Left lobe of liver (tissue), 2 donors: ENCODE results near the gene MLIP. TPM values are rescaled to one million over a fixed set of nuclear protein-coding genes. Genes with fewer than 3 reads are reported as not detected.
"Not testable (repeated sequence)": the region's sequence is repeated elsewhere in the genome, so short reads cannot be mapped to it uniquely, and the experiment has no call there.

ENCODE experiments used
- ATAC-seq: fragments of 200-7000 bp; cut with Tn5 transposase; one replicate; pipeline ENCODE4 v1.9.1; 2020; ENCODE audit warnings: mild to moderate bottlenecking, moderate library complexity
- DNase-seq: peaks from one replicate; pipeline ENCODE4 v3.0.0-alpha.2; 2020; ENCODE audit warnings: low spot score
- total RNA-seq: library from RNA; stranded (reverse); gene quantifications from one replicate; pipeline ENCODE4 v1.2.1, GENCODE V29; 2021
- donor health status: DM: no; HTN: no; CAD: no; lungs with moderate emphysema.
- donor health status: DM: no; HTN: yes; CAD: no.

MLIP gene
- 18.4 TPM for total RNA-seq

- no peak for ATAC-seq
- DNase-seq: no peak
These were observed at the start of gene MLIP for GRCh38 chr6:54111341-54112045. Gene MLIP, plus strand, starts transcription at chr6:54111443. Its CDS starts 37 bp downstream, at chr6:54111480.

DNA sequence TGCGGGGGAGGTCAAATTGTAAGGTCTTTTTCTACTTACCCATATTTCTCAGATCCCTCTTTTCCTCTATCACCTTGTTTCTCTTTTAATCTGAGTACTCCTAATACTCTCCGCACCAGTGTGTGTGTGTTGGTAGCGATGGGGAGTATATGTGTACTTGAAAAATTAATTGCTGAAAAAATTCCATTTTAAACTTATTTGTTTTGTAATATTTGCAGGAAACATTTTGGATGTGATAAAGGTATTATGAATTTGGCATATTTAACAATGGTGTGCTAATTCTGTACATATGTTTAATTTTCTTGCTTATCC lies 48.1 kb upstream of the MLIP start:
- DNase-seq (no peak), ATAC-seq (peak; percentile 67)

DNA sequence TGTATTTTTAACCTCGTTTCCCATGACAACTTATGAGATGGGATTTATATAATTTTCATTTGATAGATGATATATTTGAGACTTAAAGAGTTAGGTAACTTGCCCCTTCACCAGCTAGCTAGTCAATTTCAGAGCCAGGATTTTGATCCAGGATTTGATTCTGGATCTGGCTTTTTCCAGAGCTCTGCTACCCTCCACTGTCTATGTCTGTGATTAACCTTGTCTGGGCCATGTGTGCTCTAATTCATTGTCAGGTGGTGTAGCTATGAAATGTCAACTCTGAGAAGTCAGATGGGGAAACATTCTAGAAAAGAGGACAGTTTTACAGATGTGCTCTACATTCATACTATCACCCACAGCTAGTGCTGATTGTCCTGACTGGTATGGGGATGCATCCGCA lies 42.5 kb upstream of the MLIP start:
- DNase-seq: no peak
- ATAC-seq: peak; percentile 67

- ATAC-seq (peak; percentile 30), DNase-seq (no peak)
These were observed 41.2 kb upstream of the MLIP start for GRCh38 chr6:54070025-54070424.

DNA sequence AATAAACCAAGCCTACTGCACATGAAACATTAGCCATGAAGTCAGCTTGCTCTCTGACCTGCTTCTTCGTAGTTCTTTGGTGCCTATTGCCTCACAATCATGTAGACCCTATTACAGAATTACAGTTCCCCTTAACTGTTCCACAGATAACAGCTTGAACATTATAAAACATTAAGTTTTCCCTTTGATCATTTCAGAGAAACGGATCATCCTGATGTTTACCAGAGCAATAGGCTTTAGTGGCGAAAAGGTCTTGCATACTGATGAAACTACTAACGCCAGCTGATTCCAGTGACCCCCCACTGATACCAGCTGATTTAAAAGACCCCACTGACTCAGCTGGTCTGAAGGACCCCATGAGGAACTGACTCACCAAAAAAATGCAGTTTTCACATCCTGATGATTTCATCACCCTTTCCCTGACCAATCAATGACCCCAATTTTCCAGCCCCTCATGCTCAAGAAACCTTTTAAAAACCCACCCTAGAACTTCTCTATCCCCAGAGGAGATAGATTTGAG lies 39.4 kb upstream of the MLIP start:
- no peak for ATAC-seq

GRCh38 chr6:54072635-54073313 lies 38.5 kb upstream of the MLIP start:
- DNase-seq: peak; percentile 72
- peak; percentile 88 for ATAC-seq

More for the DNA sequence above, 39.4 kb upstream of the MLIP start:
- DNase-seq: no peak

DNA sequence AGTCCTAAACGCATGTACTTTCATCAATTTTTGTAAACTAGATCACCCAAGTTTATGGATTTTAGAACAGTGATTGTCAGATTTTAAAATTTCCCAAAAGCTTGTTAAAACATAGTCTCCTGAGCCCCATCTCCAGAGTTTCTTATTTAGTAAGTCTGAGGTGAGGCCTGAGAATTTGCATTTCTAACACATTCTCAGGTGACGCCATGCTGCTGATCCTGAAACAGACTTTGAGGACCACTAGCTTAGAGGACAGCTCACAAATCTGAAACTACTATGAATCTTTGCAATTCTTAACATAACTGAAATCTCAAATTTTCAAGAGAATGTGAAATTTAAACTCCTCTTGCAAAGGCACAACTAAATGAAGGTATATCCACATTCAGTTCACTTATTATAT lies 37.8 kb upstream of the MLIP start:
- DNase-seq (no peak), ATAC-seq (no peak)

- DNase-seq: no peak
- ATAC-seq: no peak
These were observed 37.1 kb upstream of the MLIP start for GRCh38 chr6:54074109-54074508.

DNA sequence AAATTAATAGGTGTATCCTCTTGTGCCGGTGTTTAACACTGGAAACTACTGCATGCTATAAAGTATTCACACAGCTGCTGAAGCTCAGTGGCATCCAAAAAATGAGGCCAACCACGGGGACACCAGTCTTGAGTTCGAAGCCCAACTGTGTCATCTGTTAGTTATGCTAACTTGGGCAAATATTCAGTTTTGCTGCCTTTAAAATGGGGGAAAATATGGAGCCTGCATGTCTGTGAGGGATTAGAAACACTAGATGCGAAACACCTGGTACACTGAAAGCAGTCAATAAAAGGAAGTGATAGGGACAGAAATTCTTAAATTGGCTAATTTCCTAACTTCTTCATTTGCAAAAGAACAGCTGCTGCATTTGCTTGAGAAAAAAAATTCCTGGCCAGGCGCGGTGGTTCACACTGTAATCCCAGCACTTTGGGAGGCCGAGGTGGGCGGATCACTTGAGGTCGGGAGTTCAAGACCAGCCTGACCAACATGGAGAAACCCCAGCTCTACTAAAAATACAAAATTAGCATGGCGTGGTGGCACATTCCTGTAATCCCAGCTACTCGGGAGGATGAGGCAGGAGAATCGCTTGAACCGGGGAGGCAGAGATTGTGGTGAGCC lies 36.6 kb upstream of the MLIP start:
- no peak for DNase-seq
- peak; percentile 7 for ATAC-seq

GRCh38 chr6:54076159-54076789 lies 35.0 kb upstream of the MLIP start:
- peak; percentile 19 for ATAC-seq
- DNase-seq: no peak

- DNase-seq, ATAC-seq: not testable (repeated sequence)
These were observed 29.7 kb upstream of the MLIP start for GRCh38 chr6:54081499-54081898.

DNA sequence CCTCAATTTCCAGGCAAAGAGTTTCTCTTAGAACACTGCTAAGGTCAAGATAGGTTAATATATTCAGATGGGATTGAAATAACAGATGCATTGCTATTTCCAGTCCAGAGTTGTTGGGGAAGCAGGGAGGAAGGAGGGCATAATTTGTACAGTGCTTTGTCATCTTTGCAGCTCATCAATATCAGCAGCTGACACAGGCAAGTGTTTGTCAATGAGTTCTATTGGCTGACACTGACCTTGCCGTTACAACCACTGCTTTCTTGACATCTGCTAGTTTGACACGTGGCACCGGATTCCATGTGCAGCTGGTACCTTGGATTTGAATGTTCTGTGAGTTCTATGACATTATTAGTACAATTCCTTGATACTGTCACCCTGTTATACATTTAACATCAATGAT lies 28.0 kb upstream of the MLIP start:
- ATAC-seq: peak; percentile 28
- no peak for DNase-seq

- DNase-seq: no peak
- no peak for ATAC-seq
These were observed 27.0 kb upstream of the MLIP start for GRCh38 chr6:54084231-54084630.

- ATAC-seq: no peak
- DNase-seq: no peak
These were observed 26.2 kb upstream of the MLIP start for GRCh38 chr6:54085047-54085446.

DNA sequence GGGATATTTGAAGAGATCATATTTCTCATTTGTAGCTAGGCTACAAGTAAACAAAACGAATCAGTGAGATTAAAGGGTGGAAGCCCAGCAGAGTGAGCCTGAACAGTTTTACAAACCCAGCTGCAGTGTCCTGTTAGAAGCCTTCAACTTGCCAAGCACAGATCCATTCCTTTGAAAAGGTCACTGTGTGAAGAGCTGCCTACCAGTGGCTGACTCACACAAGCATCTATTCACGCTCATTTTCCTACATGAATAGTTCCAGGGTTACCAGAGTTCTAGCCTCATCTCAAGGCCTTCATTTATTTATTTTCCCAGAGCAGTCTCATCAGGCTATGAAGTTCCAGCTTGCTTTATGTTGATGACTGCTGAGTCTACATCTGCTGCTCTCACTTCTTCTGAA lies 25.7 kb upstream of the MLIP start:
- no peak for ATAC-seq
- no peak for DNase-seq

DNA sequence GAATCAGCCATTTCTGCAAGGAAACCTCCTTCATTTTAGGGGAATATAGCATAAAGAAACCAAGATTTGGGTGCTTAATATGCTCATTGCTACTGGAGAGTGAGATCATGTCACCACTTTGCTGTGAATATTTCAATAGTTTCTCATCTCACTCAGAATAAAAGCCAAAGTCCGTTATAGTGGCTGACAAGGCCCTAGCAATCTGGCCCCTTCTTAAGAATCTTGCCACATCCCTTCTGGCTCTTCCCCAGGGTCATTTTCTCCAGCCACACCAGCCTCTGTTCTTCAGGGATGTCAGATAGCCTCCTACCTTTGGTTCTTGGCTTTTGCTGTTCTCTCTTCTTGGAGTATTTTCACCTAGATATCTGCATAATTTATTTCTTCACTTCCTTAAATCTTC lies 24.8 kb upstream of the MLIP start:
- DNase-seq (no peak), ATAC-seq (no peak)

GRCh38 chr6:54087721-54088120 lies 23.5 kb upstream of the MLIP start:
- ATAC-seq: no peak
- DNase-seq: no peak

DNA sequence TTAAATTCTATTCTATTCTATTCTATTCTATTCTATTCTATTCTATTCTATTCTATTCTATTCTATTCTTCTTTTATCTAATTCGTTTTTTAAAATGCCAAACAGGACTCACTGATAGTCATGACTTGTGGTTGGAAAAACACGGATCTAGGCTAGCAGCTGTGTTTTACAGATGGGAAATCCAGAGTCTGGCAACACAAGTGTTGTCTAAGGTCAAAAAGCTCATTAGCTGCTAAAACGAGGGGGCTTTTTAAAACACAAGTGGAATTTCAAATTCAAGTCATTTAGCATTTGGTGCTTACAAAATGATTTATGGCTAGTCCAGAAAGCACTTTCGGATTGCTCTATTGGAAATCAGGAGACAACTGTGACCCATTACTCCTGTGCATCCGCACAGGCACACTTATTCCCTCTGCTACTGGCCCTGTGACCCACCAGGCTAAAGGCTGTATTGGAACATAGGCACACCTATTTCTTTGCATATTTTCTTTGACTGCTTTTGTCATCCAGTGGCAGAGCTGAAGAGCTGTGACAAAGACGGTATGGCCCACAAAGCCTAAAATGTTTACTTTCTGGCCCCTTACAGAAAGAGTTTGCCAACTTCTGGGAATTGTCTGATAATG lies 17.8 kb upstream of the MLIP start:
- ATAC-seq (no peak), DNase-seq (no peak)

- ATAC-seq (no peak), DNase-seq (no peak)
These were observed 16.9 kb upstream of the MLIP start for GRCh38 chr6:54094293-54094692.

GRCh38 chr6:54094786-54095185 lies 16.5 kb upstream of the MLIP start:
- no peak for DNase-seq
- no peak for ATAC-seq

GRCh38 chr6:54095723-54096122 lies 15.5 kb upstream of the MLIP start:
- DNase-seq (no peak), ATAC-seq (no peak)
